BE2C (cell line): Measurements from ENCODE around the gene ADAMTS16.

ENCODE experiments used
- DNase-seq: peaks from one replicate; pipeline ENCODE4 v3.0.0-alpha.2; 2020
- H3K27me3 ChIP-seq: fragments of 250-450 bp; sonication (Bioruptor Pico); 2 replicates; pipeline ENCODE4 v1.5.1; 2020; ENCODE audit warnings: mild to moderate bottlenecking
- H3K36me3 ChIP-seq: fragments of 250-450 bp; sonication (Bioruptor Pico); 2 replicates; pipeline ENCODE4 v1.5.1; 2020; ENCODE audit warnings: mild to moderate bottlenecking
- H3K4me1 ChIP-seq: fragments of 250-450 bp; sonication (Bioruptor Pico); 2 replicates; pipeline ENCODE4 v1.5.1; 2020
- H3K4me3 ChIP-seq: 2 replicates; pipeline ENCODE4 v1.5.1; 2011; ENCODE audit warnings: low read depth, low read length
- H3K9me3 ChIP-seq: fragments of 250-450 bp; sonication (Bioruptor Pico); 2 replicates; pipeline ENCODE4 v1.5.1; 2020
- TF ChIP-seq, protein P1 (sequence below): IDR thresholded peaks from 2 replicates; pipeline ENCODE4 v1.5.1; 2012; ENCODE audit warnings: mild to moderate bottlenecking, low read depth, low read length

Gene ADAMTS16

GRCh38 chr5:5257353-5257752, 117.2 kb downstream of the ADAMTS16 start:
- H3K9me3 ChIP-seq, result no peaks in the 10 kb centered on the region
- no peak for DNase-seq
- H3K4me1 ChIP-seq, result no peaks in the 10 kb centered on the region
- no peak overlapping the region for H3K4me3 ChIP-seq
- TF ChIP-seq, protein P1, sequence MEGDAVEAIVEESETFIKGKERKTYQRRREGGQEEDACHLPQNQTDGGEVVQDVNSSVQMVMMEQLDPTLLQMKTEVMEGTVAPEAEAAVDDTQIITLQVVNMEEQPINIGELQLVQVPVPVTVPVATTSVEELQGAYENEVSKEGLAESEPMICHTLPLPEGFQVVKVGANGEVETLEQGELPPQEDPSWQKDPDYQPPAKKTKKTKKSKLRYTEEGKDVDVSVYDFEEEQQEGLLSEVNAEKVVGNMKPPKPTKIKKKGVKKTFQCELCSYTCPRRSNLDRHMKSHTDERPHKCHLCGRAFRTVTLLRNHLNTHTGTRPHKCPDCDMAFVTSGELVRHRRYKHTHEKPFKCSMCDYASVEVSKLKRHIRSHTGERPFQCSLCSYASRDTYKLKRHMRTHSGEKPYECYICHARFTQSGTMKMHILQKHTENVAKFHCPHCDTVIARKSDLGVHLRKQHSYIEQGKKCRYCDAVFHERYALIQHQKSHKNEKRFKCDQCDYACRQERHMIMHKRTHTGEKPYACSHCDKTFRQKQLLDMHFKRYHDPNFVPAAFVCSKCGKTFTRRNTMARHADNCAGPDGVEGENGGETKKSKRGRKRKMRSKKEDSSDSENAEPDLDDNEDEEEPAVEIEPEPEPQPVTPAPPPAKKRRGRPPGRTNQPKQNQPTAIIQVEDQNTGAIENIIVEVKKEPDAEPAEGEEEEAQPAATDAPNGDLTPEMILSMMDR, result no peak
- no peaks in the 10 kb centered on the region for H3K27me3 ChIP-seq
- H3K36me3 ChIP-seq, result no peaks in the 10 kb centered on the region

DNA sequence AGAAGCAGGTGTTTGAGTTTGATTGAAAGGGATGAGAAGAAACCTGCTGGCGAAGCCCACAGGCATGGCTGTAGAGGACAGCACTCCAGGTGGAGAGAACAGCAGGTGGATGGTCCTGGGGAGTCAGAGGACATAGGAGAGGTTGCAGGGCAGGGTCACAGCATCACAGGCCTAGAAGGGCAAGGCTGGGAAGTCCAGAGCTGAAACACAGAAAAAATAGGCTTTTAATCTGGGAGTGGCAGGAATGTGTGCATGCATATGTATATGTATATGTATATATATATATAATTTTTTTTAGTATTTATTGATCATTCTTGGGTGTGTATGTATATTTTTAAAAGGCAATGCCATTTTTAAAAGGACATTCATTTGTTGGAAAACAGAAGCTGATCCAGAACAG, 118.4 kb downstream of the ADAMTS16 start:
- H3K9me3 ChIP-seq, result no peaks in the 10 kb centered on the region
- H3K4me3 ChIP-seq, result no peak overlapping the region
- no peaks in the 10 kb centered on the region for H3K27me3 ChIP-seq
- TF ChIP-seq, protein P1, result no peak
- DNase-seq, result no peak
- H3K4me1 ChIP-seq, result no peaks in the 10 kb centered on the region
- no peaks in the 10 kb centered on the region for H3K36me3 ChIP-seq

GRCh38 chr5:5264727-5265126, 124.6 kb downstream of the ADAMTS16 start:
- no peaks in the 10 kb centered on the region for H3K36me3 ChIP-seq
- H3K9me3 ChIP-seq, result no peaks in the 10 kb centered on the region
- no peaks in the 10 kb centered on the region for H3K4me1 ChIP-seq
- H3K4me3 ChIP-seq, result no peak overlapping the region
- TF ChIP-seq, protein P1, result no peak
- H3K27me3 ChIP-seq, result no peaks in the 10 kb centered on the region
- DNase-seq, result no peak

- TF ChIP-seq, protein P1, result no peak
- DNase-seq, result no peak
- no peak overlapping the region for H3K4me3 ChIP-seq
Measured at GRCh38 chr5:5266297-5266696, 126.2 kb downstream of the ADAMTS16 start.

DNA sequence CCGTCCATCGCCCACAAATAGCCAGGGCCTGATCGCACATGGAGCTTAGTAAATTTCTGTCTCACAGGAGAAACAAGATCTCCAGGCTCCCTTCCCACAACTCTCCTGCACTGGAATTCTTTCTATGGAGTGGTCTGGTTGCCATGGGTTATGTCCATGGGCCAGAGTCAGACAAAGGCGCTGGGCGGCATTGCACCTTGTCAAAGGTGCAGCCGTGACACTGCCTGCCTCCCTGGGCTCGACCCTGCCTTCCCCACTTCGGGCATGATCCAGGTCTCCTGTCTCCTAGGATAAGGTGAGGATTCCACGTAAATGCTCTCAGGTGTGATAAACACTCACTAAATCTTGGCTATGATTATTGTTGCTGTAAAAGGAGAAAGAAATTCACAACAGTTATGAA, 130.0 kb downstream of the ADAMTS16 start:
- TF ChIP-seq, protein P1, result no peak
- Histone ChIP-seq H3K4me1 (peaks cover 16% of the 10 kb centered on the region), H3K36me3 (no peaks in the 10 kb centered on the region), H3K9me3 (no peaks in the 10 kb centered on the region), H3K4me3 (no peak overlapping the region), H3K27me3 (no peaks in the 10 kb centered on the region)
- DNase-seq, result no peak

More at GRCh38 chr5:5266297-5266696, 126.2 kb downstream of the ADAMTS16 start:
- H3K4me1 ChIP-seq, result peaks cover 5% of the 10 kb centered on the region; the same call in 1 of the 2 replicates
- H3K9me3 ChIP-seq, result no peaks in the 10 kb centered on the region
- no peaks in the 10 kb centered on the region for H3K36me3 ChIP-seq
- H3K27me3 ChIP-seq, result no peaks in the 10 kb centered on the region

DNA sequence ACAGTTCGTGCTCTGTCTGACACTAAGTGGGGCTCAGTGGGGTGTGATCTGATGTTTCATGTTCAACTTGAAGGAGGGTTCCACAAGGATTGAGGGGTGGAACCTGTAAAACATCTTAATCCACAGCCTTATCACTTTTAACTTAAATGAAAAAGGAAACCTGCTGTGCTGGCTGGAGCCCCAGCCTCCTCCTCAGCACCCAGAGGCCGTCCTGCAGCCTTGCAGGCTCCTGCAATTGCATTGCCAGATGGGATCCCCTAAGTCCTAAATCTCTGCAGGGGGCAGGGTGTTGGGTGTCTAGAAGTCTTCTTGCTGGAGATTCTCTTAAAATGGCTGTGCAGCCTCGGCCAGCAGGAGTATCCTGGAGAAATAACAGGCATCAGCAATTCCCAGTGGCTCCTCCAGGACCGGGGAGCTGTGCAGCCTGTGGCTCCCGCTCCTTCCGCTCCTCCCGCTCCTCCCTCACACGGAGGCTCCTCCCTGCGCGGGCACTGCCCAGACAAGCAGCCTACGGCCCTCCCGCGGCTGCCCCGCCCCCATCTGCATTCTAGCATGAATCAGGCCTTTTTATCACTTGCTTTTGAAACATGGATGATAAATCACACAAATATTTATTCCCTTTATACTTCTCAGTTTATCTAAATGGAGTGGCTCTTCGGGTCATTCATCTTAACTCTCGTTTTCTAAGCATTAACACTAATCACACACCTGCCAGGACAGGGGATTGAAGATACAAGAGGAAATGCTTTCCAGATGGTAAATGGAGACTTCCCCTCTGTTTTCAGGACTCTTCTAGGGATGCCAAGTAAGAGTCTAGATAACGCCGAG, 131.0 kb downstream of the ADAMTS16 start:
- Histone ChIP-seq H3K4me1 (peaks cover 16% of the 10 kb centered on the region), H3K9me3 (no peaks in the 10 kb centered on the region), H3K4me3 (peak overlapping the region; percentile 59), H3K27me3 (no peaks in the 10 kb centered on the region), H3K36me3 (no peaks in the 10 kb centered on the region)
- DNase-seq, result peak; percentile 96
- TF ChIP-seq, protein P1, result peak; percentile 26
